ENCODE measurements around the gene SMIM12.
A peak's percentile ranks its signal among the peaks of the same experiment; 100 is the strongest.

Gene SMIM12

DNA sequence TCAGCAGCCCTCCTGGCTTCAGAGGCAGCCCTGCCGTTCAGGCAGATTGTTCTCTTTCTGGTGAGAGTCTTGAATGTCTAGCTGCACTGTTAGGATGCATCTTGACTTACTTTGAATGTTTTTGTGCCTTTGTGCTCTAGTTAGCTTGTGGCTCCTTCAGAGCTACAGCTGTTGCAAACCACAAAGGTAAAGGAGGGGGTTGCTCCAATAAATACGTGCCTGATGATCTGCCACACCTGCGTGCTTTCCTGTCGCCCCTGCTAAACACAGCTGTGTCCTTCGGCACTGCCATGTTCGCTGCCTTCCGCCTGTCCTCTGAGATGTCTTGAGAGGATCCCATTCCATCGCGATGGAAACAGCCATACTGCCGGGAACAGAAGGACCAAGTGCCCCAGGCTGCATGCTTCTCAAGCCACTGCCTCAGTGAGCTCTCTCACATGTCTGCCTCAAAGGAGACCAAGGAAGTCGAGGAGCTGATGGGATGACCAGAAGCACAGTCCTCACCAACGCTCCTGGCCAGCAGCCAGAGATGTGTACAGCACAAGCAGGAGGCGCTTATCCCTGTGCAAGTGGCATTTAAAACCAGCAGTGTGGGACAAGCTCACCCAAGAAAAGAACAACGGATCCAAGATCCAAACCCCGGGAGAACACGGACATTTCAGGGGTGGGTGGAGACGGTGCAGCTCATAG is 12.0 kb upstream of the SMIM12 start:
- DNase-seq, result no peak

DNA sequence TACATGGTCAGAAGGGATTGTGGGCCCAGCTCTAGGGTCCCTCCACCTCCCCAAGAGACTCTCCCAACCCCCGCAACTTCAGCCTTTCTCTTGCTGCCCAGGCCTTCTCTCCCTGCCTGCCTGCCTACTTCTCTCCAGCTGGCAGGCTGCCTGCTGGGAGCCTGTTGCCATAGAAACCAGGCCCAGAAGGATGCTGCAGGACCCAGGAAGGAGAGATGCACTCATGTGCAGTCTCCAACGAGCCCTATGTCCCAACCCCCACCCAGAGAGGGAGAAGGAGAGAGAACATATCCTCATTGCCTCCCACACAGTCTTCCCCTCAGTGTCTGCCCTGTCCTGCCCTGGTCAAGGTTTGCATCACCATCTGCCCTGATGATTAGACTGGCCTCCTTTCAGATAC is 10.8 kb upstream of the SMIM12 start:
- no peak for DNase-seq

DNA sequence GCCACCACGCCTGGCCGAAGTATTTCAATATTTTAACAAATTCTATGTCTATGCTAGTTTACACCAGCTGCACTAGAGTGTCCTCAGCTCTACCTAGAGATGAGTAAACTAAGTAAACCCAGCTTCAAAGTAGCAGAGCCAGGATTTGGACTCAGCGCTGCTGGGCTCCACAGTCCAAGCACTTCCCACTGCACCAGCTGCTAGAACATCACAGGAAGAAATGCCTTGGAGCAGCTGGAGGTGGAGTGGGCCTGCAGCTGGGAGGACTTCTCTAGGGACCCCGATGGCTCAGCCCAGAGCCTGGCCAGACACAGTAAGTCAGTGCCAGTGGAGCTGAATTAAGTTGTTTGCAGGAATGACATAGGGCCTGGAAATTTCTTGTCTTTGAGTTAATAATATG is 10.2 kb upstream of the SMIM12 start:
- no peak for DNase-seq

- DNase-seq, result no peak
Measured at GRCh38 chr1:34868230-34869049, 8.9 kb upstream of the SMIM12 start.

- DNase-seq, result no peak
Measured at GRCh38 chr1:34867415-34867814, 7.9 kb upstream of the SMIM12 start.

GRCh38 chr1:34866762-34867109 is 7.2 kb upstream of the SMIM12 start:
- DNase-seq, result no peak

DNA sequence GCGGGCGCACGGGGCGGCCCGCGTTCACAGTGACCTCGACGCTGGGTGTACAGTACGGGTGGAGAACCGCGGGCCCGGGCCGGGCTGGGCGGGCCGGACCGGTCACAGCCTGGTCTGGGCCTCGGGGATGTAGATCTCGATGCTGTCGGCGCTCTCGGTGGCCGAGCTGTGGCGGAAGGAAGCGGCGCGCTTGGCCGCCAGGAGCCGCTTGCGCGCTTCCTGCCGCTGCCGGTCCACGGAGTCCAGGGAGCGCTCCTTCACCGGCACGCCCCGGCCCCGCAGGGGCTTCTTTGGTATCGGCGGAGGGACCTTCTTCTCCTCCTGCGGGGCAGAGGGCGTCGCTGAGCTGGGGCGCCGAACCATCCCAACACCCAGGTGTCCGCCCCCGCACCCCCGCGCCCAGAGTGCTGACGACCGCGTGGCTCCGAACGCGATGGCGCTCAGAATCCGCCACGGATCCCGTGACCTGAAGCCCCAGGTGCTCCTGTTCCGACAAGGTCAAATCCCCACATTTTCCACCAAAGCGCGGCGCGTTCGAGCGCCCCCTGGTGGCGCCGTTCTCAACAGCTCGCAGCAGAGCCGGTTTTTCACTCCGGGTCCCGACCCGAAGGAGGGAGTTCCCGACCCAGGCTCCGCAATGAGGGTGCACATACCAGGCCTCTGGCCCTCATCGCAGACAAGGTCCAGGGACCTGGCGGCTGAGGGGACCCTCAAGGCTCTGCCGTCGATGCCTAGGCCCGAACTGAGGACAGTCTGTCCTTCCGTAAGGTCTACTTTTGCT is 6.6 kb upstream of the SMIM12 start:
- DNase-seq, result peak; percentile 95 to 97

DNA sequence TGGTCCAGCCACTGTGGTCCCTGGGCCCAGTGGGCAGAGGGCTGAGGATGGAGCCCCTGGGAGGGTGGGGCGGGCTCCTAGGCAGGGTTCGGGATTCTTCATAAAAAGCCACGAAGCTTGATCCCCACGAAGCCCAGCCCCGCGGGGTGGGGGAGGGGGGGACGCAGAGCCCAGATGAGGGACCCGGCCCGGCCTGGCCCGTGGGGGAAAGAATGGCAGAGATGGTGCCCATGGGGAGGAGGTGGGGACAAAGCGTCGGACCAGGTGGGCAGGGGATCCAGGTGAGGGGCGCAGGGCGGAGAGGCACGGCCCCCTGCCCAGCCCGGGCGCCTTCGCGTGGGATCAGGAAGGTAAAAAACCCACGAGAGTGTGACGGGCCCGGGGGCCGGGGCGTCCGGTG is 6.0 kb upstream of the SMIM12 start:
- DNase-seq, result no peak

GRCh38 chr1:34864759-34865158 is 5.2 kb upstream of the SMIM12 start:
- no peak for DNase-seq

- DNase-seq, result no peak
Measured at GRCh38 chr1:34863501-34863900, 4.0 kb upstream of the SMIM12 start.

- peak; percentile 35 to 52 for DNase-seq
Measured at GRCh38 chr1:34858901-34859445, 576 bp downstream of the SMIM12 start.

- no peak for DNase-seq
Measured at GRCh38 chr1:34856697-34857096, 2.9 kb downstream of the SMIM12 start.

DNA sequence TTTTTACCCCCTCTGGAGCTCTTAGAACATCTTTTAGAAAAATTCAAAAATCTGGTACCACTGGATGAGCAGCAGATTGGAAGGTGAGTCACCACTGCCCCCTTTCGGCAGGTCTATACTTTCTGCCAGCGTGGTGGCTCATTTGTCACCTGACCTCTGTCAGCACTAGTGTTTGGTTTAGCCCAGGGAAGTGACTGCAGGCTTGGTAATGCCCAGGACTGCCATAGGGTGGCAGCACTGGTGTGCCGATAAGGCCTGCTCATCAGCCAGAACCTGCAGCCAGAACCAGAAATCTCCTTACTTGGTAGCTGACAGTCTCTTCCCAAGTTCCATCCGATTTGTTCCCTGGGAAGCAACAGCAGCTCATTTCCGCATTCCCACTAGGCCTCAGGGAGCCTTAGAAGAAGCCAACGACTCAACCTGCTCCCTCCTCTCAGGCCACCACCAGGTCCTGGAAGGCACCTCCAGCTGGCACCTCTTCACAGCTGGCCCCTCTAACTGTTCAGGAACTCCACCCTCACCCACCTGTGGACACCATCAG is 6.8 kb downstream of the SMIM12 start:
- peak; percentile 89 to 93 for DNase-seq

GRCh38 chr1:34851431-34852105 is 8.0 kb downstream of the SMIM12 start:
- no peak for DNase-seq

DNA sequence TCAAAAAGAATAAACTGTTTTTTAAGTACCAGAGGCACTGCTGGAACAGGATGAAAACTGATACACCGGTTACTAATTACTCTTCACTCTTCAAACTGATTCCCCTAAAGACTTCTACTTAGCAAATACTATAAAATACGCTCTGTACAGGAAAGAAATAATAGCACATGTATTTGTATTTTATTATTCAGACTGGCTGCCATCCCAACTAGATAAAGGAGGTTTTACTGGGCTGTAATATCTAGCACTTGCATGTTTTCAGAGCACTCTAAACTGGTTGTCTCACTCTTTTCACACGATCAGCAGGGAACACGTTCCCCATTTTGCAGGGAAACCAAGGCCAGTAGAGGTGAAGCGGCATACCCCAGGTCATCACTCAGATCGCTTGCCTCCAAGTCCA is 9.2 kb downstream of the SMIM12 start:
- no peak for DNase-seq

DNA sequence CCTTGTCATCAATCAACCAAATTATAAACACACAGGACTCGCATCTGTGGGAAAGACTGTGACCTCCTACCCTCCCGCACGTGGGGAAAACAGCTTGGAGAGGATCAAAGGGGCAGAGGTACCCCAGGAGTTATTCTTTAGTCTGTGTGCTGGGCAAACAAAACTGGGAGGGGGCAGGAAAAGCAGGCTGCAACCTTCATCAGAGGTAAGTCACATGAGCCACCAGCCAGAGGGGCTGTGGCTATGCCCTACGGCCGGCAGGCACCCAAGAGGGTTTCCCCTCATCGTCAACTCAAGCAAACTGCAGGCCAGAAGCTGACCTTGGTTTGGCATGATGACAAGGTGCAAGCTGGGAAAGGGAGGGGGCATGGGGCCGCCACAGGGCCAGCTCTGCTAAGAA is 12.5 kb downstream of the SMIM12 start:
- DNase-seq, result no peak

- no peak for DNase-seq
Measured at GRCh38 chr1:34846265-34846664, 13.3 kb downstream of the SMIM12 start.

DNA sequence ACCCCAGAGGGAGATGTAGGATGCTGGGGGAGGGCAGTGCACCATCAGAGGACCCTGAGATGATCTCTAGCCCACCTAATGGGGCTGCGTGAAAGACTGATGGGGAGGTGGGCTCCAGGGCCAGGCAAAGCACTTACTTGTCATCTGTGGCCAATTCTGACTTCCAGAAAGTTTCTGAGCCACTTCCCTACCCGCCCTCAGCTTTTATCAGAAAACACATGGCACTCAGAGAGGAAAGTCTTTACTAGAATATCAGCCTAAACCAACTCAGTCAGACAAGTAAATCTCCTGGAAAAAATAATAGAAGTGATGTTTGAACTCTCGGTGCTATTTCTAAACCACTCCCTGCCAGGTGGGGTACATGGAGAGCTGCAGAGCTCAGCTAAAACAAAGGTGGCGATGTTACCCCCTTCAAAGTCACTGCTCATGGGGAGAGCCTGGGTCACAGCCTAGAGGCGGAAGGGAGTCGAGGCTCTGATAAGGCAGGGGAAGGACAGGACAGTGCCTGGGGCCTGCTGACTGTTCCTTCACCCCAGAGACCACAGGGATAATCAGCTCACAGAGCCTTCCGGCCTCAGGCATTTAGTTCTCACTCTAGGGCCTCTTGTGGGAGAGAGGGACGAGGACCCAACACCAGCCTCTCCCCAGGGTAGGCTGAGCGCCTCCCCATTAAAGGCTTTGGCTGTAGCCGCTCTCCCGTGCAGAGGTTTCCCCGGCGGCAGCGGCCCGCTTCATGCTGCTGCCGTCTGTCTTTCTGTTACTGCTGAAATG is 14.2 kb downstream of the SMIM12 start:
- DNase-seq, result no peak

DNA sequence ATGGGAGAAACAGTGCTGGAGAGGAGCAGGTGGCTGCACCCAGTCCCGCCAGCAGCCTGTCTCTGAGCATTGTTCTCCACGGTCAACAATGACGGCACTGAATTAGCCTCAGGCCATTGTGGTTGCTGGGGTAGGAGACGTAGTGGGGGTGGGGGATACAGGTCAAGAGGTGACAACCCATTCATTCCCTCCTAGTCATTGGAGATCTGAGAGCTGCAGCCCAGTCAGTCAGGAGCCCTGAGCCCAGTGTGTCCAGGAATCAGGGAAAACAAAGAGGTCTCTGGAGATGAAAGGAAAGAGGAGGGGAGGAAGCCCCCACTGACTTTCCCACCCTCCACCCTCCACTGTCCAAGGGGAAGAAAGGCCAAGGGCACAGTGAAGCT is 15.3 kb downstream of the SMIM12 start:
- DNase-seq, result no peak

- no peak for DNase-seq
Measured at GRCh38 chr1:34843392-34844251, 15.9 kb downstream of the SMIM12 start.

GRCh38 chr1:34842952-34843371 is 16.6 kb downstream of the SMIM12 start:
- no peak for DNase-seq

All from activated CD4-positive, alpha-beta T cell treated with anti-CD3 and anti-CD28 coated beads, Interleukin-2, amount 50 U/mL, for 48 hours (primary cell).